GM19023 (cell line): Measurements from ENCODE around the gene NOS1.

Experiments used
- ATAC-seq: cut with Tn5 transposase; IDR thresholded peaks from one replicate; pipeline ENCODE4 v1.9.1; 2021; ENCODE audit warnings: mild to moderate bottlenecking, moderate library complexity; ENCODE audit not compliant: unreplicated experiment

Gene NOS1

DNA sequence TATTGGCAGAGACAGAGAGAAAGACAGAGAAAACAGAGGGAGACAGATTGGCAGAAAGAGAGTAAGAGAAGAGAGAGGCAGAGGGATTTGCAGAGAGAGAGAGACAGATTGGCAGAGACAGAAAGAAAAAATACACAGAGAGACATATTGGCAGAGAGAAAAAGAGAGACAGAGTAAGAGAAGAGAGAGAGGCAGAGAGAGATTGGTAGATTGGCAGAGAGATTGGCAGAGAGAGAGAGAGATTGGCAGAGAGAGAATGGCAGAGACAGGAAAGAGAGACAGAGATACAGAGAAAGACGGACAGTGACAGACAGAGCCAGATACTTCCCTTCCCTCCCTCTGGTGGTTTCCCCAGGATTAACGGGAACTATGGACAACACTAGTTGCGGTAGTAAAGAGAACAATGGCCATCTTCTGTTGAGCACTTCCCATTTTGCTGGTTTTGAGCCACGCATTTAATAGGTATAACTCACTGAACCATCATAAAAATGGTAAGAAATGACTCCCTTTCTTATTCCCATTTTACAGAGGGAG is 2.6 kb upstream of the NOS1 start:
- no peak for ATAC-seq

DNA sequence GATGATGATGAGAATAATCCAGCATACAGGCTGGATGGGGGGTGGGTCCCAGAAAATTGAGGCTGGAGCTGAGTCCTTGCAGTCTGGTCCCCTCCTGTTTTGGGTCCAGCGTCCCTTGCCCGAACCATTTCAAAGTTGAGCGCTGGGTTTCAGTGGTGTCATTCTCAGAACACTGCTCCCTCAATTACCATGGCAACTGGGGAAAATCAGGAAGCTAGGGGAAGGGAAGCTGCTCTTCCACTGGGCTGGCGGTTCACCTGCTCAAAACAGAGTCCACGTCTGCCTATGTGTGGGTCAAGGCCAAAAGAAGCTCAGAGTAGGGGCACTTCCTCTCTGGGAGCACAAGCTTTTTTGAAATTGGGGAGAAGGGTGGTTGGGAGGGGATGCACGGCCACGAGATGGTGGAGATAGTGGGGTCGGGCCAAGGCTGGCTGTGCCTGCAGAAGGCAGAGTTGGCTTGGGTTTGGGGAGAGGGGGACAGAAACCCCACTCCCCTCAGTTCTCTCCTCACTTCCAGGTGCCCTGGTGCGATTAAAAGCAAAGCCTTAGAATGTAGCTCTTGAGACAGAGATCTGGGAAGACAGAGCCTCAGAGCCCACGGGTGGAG is 1.7 kb upstream of the NOS1 start:
- ATAC-seq: no peak

DNA sequence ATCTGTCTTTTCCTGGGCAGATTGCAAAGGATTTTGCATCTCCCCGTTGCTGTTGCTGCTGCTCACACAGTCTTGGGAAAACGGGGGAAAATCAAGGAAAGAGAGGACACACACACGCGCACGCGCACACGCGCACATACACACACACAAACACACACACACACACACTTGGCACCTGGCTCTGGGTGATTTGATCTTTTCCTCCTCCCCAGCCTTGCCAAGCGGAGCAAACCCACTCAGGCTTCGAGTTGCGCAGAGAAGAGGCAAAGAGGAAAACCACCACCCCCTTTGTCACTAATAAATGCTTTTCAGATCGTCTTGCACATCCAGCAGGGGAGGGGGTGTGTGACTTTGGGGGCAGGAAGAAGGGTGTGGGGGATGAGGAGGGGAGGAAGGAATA is 965 bp upstream of the NOS1 start:
- ATAC-seq: no peak

DNA sequence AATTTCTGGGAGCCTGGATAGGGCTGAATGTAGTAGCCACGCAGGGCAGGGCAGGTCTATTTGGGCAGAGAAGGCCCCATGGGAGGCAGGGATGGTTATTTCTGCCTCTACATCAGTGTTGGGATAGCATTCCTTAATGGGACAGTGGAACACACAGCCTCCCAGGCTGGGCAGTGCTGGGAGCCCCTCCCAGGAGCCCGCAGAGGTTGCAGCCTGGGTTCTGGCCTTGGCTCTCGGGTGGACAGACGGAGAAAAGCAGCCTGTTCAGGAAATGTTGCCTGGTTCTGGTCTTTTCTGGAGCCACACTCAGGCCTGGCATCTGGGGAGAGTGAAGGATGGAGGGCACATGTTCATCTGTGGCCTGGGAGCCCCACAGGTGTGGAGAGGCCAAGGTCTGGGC is 479 bp upstream of the NOS1 start:
- ATAC-seq: no peak

DNA sequence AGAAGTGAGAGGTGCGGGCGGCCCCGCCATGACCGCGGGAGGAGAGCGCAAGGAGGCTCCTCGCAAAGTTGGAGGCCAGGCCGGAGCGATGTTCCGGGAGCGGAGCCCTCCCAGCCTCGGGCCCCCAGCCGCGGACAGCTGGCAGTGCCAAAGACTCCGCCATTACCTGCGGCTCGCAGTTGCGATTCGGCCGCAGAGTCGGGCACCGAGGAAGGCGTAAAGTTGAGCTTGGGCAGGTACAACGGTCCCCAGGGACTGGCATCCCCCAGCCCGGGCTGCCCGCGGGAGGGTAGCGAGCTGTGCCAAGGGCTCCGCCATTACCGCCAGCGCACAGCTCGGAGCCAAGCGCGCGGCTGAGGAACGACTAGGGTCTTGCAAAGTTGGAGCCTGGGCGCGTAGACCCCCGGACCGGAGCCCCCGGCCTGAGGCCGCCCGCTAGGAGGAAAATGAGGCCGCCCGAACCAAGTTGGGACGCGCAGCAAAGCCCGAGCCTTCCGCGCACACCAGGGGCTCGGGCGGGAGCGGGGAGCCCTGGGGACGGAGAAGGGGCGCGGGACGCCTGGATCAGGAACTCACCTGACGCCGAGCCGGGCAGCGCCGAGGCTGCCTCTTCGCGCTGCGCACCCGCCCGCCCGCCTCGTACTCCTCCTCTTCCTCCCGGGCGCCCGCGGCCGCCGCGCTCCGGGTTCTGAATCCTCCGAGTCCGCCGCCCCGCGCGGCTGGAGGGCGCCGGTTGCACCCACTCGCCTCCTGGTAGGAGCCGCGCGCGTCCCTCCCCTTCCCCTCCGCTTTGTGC is 677 bp downstream of the NOS1 start:
- no peak for ATAC-seq

DNA sequence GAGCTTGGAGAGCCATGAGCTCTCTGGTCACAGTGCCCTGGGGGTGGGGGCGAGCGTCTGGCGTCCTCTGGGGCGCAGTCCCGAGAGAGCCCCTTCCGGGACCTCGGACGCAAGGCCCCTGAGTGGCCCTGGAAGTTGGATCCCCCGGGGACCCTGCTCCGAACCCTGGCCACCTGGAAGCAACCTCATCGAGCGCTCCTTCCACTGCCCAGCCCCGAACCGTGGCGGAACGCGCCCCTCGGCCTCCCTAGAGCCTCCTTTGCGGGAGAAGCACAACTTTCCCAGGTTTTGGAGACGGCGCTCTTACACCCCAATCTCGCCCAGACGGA is 1.2 kb downstream of the NOS1 start:
- ATAC-seq: no peak

DNA sequence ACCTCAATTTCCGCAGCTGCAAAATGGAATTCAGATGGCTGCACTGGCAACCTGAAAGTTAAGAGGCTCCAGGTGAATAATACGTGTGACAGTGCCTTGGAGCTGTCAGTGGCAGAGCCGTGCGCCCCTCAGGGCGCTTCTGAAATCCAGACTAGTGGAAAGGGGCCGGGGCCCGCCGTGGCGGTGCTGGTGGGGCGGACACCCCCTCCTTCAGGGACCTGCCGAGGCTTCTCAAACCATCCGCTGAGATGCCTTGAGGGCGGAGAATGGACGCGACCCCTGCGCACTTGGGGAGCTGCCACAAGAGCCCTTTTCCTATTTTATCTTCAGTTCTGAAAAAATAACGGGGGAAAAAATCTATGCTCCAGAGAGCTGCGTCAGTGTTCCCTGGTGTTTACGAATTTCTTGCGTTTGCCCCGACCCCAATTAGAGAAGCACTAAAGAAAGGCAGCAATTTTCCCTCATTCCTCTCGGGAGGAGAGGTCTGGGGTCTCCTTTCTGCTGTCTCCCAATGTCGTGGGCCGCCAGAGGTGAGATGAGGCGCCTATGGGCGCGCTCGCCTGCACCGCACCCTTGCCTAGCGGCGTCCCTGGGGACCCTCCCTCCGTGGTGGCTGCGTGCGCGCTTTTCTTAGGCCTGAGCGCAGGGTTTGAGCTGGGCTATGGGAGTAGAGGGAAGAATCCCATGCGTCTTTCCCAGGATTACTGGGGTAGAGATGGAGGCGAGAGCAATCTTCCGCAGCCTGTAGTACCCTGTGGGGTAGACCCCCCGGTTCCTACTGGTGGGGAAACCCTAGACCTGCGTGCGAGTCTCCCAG is 2.2 kb downstream of the NOS1 start:
- ATAC-seq: no peak

DNA sequence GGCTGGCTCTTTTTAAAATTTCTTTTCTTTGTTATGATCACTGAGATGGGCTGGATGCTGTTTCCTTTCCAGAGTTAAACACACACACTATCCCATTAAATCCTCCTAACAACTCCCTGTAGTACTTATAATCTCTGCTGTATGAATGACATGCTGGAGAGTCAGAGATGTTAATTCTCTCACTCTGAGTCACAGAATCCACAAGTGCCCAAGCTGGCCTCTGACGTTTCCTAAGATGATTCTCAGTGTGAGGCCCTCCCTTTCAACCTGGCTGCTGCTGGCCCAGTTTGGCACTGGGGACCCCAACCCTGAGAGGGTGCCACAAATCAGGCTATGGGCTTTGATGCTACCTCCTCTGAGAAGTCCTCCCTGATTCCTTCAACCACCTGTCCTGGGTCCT is 5.4 kb downstream of the NOS1 start:
- ATAC-seq: no peak

DNA sequence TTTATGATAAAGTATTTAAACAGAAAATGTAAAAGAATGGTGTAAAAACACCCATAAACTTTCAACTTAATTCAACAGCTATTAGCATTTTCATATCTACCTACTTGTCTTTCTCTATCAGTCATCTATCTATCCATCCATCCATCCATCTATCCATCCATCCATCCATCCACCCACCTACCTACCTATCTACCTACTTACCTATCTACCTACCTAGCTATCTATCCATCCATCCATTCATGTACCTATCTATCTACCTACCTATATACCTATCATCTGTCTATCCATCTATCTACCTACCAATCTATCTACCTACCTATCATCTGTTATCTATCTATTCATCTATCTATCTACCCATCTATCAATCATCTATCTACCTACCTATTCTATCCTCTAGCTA is 8.5 kb downstream of the NOS1 start:
- no peak for ATAC-seq

DNA sequence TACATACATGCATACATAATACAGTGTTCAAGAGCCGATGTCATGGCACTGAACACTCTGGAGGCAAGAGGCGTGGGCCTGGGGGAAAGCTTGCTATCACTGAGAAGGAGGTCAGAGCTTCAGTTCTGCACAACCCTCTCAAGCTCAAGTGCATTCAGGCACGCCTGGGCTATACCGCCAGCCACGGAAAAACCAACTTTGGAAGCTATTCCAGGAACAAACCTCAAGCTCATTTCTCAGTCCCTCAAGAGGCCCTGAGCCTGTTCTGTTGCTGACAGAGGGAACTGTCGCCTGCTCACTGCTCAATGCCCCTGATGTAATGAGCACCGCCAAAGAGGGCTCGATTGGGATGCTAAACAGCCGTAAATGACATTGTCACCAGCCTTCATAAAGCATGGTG is 9.2 kb downstream of the NOS1 start:
- no peak for ATAC-seq

DNA sequence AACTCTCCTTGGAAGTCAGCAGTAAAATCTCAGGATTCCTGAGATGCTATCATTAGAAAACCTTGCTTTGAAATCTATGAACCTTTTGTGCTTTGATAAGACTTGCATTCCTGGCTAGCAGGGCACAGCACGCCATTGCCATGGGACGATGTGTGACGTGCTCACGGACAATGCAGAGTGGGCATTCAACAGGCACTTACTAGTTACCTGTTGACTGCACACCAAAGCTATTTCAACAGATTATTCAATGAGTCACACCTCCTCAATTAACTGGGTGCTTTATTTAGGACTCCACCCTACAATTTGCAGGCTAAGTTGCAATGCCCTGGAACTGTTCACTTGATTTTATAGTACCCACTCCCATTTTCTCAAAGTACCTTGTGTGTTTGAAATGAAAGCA is 11.3 kb downstream of the NOS1 start:
- no peak for ATAC-seq

DNA sequence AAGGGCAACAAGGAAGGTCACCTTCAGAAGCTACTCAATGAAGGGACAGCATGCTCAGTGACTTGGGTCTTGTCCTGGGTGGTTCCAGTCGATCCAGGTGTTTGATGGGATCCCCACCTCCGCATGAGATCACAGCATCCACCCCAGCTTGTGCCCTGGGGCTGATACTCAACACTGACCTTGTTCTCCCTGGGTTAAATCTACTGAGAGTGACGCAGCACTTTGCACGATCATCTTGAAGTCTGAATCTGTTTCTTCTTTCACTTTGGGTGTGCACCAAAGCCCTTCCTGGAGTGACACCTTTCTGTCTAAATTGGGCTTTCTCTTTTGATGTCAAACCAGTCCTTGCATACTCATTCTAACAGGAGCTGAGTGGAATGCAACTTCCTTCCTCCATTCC is 13.8 kb downstream of the NOS1 start:
- ATAC-seq: no peak

DNA sequence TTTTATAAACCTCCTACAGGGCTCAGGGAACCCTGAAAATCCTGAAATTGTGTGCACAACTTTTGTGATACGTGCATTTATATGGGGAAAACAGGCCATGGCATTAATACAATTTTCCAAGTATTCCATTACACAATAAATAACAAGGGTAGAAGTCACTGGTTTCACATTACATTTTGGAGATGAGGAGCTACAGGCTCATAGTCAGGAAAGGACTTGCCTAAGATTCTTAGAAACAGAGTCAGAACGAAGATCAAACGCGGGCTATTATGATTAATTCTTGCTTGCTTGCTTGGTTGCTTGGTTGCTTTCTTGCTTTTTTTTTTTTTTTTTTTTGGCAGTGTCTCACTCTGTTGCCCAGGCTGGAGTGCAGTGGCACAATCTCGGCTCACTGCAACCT is 16.7 kb downstream of the NOS1 start:
- ATAC-seq: no peak

DNA sequence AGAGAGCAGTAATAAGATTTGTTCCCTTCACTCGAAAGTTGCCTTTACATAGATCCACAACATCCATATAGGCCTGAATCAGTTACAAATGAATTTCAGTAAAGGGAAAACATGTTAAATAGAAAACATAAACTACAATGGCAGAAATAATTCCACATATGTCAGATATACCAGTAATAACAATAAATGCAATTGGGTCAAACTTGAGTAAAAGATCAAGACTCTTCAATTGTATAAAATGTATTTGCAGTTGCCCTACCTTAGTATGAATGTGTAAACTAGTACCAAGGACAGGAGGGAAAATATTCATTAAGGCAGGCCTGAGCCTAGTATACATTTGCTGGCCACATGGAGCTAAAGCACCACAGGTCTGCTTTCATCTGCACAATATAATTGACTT is 17.6 kb downstream of the NOS1 start:
- ATAC-seq: no peak

DNA sequence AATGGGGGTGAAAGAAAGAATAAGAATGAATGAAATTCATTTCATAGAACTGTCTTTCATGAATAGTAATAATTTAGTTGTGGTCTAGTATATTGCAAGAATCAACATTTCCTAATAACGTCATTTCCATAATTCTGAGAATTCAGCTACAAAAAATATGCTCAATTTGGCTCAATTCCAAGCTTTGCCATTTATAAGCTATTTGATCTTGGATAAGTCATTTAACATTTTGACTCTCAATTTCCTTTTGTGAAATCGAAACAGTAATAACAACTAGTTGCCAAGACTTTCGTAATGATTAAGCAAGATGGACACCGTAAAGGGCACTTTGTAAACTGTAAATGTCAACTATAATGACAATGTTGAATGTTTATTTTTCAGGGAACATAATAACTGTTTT is 18.1 kb downstream of the NOS1 start:
- no peak for ATAC-seq

DNA sequence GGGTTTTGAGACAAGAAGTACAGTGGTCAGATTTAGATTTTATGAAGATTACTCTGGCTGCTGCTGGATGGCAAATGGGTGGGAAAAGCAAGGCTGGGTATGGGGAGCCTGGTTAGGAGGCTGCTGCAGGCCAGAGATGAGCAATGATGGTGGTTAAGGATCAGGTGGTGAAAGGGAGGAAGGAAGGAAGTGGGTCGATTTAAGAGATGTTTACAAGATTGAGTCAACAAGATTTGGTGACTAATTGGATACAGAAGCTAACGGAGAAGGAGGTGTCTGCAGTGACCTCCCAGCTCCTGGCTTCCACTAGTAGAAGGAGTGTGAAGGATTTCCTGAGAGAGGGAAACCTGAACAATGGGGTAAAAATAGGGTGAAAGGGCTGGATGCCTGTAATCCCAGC is 18.7 kb downstream of the NOS1 start:
- ATAC-seq: no peak

DNA sequence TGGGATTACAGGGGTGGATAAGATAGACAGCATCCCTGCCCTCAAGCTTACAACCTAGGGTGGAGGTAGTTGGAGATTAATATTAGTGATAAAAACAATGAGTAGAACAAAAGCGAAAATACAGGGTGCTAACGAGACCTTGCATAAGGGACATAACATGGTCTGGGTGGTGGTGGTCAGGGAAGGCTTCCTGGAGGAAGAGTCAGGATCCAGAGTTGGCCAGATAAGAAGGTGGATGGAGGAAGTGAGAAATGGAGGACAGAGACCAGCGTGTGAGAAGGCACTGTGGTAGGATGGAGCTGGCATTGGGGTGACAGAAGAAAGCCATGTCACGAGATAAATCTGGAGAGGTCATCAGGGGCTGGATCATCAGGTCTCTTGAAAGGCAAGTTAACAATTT is 19.2 kb downstream of the NOS1 start:
- no peak for ATAC-seq

DNA sequence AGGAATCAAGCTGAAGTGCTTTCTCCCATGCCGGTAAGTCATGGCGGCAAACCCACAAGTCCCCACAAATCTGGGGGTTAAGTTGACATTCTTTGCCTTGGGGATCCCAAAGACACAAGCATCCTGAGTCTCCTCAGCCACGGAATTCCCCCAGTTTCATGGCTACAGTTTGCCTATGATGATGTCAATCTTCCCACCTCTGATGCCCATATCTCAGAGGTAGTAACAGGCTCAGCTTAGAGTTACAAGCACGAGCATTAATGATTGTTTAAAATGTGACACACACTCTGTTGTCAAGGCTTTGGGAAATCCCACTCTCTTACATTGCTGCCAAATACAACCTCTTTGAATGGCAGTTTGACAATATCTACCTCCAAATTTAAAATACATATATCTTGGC is 22.3 kb downstream of the NOS1 start:
- no peak for ATAC-seq

DNA sequence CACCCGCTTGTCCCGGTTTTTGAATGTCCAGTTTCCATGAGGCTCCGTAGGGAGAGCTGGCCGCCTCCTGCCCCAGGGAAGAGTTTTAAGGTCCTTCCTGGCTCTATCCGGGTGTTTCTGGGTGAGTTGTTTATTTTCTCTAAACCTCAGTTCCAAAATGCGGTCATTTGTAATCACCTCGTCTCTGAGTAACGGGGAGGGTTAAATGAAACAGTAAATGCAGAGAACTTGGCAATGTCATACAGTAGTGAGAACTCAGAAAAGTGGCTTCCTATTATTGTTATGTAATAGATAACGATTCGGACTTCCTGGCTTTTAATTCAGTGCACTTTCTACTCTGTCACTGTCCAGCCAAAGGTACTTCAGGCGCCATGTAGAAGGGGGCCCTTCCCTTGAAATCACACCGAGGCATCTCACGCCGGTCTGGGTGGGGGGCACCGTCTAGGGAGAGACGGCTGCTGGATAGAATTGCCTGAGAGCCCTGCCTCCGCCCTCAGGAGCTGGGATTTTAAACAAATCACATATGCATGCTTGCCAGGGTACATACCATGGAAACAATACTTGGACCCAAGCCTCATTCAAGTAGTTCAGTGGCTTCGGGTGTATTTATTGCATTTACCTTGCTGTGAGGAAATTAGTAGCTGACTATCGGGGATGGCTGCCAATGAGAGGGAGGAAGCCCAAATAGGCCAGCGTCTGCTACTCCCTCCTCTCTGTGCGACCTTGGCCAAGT is 26.4 kb downstream of the NOS1 start:
- ATAC-seq: no peak

DNA sequence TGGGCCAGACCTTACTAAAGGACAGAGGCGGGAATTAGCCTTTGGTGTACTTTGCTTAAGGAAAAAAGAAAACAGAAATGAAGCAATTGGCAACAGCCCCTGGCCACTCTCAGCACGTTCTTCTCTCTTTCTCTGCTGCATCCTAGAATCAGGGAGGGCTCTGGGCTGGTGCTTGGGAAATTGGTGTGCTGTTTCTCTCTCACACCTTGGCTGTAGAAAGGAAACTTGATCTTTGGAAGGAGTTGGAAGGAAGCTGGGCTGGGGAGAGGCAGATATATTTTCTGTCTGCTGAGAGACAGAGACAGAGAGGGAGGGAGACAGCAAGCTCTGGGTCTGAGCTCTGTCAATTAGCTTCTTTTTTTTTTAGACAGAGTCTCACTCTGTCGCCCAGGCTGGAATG is 27.4 kb downstream of the NOS1 start:
- no peak for ATAC-seq

DNA sequence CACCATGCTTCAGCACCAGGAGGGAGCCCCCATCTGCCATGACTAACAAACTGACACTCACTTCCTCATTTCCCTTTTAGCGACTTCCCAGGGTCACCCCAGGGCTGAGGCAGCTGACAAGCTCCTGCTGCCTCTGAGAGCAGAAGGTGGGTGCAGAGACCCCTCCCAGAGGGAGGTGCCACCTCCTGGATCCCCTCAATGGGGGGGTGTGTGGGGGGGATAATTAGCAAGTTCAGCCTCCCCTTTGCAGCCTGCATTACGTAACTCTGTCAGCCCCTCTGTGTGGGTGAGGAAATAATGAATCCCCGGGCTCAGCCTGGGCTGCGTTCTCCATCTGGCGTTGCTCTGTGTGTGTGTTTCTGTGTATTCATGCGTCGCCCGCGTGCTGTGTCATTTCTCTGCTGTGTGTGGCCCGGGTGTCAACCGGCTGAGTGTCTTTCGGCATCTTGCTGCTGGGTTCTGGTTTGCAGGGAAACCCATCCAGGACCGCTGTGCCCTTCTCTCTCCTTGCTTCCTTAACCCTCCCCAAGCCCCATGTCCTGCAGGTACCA is 28.0 kb downstream of the NOS1 start:
- ATAC-seq: no peak
